Measurements from ENCODE around the gene HJURP. TPM values are rescaled to one million over a fixed set of nuclear protein-coding genes. Genes with fewer than 3 reads are reported as not detected.
A peak's percentile ranks its signal among the peaks of the same experiment; 100 is the strongest.

The HJURP gene
- total RNA-seq, 1 donor from 2014 or later = 7.7 TPM

- Mint-ChIP-seq H3K9me3 (ENCODE audit: unreplicated experiment) (no peaks in the 10 kb centered on the region), H3K36me3 (ENCODE audit: unreplicated experiment) (no peaks in the 10 kb centered on the region), H3K4me3 (ENCODE audit: unreplicated experiment) (no peak overlapping the region), H3K27me3 (ENCODE audit: unreplicated experiment) (no peaks in the 10 kb centered on the region), H3K27ac (ENCODE audit: unreplicated experiment) (no peak overlapping the region), H3K4me1 (ENCODE audit: unreplicated experiment) (peaks cover 32% of the 10 kb centered on the region)
- TF ChIP-seq CTCF (IDR thresholded peaks at IDR 0.05) = no peak
- peak; percentile 57 for DNase-seq (ENCODE audit: extremely low spot score, unreplicated experiment)
Measured at GRCh38 chr2:233855345-233855744, 1.0 kb upstream of the HJURP start.

DNA sequence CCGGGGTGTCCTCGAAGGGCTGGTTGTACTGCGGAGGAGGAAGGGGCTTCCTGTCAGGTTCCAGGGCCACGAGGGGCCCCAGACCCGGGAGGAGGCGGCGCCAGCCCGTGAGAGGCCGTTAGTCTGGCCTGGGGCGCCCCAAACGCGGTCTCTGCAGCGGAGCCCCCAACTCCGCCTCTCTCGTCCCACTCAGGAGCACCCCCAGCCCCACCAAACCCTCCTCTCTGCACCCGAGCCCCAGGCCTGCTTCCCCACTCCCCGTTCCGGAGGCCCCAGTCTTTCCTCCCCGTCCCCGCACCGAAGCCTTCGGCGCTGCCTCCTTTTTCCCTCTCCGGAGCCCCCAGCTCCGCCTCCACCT lies 473 bp downstream of the HJURP start:
- Mint-ChIP-seq H3K4me1 (ENCODE audit: unreplicated experiment) (peaks cover 32% of the 10 kb centered on the region), H3K9me3 (ENCODE audit: unreplicated experiment) (no peaks in the 10 kb centered on the region), H3K27ac (ENCODE audit: unreplicated experiment) (peak overlapping the region; percentile 97), H3K36me3 (ENCODE audit: unreplicated experiment) (no peaks in the 10 kb centered on the region), H3K27me3 (ENCODE audit: unreplicated experiment) (no peaks in the 10 kb centered on the region), H3K4me3 (ENCODE audit: unreplicated experiment) (peak overlapping the region; percentile 100)
- TF ChIP-seq CTCF (IDR thresholded peaks at IDR 0.05) = no peak
- peak; percentile 76 for DNase-seq (ENCODE audit: extremely low spot score, unreplicated experiment)

DNA sequence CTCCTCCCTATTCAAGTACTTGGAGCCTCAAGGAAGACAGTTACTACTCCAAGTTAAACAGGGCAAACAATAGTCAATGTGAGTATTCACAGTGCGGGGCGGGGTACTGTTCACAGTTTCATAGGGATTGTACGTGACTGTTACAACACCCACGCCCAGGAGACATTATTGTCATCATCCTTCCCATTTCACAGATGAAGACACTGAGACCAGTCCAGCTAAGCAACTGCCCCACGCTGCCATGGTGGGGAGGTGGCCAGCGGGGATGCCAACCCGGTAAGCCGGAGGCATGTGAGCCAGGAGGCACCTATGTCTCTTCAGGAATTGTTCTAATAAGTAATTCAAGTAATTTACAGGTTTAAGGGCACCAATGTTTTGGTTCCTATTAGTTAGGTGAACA lies 982 bp downstream of the HJURP start:
- H3K27me3 Mint-ChIP-seq (ENCODE audit: unreplicated experiment) = no peaks in the 10 kb centered on the region

GRCh38 chr2:233852056-233852455 lies 2.3 kb downstream of the HJURP start:
- H3K27ac Mint-ChIP-seq (ENCODE audit: unreplicated experiment) = peak overlapping the region; percentile 19
- H3K9me3 Mint-ChIP-seq (ENCODE audit: unreplicated experiment) = no peaks in the 10 kb centered on the region
- H3K4me3 Mint-ChIP-seq (ENCODE audit: unreplicated experiment) = peak overlapping the region; percentile 100
- peak; percentile 57 for DNase-seq (ENCODE audit: extremely low spot score, unreplicated experiment)
- no peak for TF ChIP-seq CTCF (IDR thresholded peaks at IDR 0.05)
- no peaks in the 10 kb centered on the region for H3K36me3 Mint-ChIP-seq (ENCODE audit: unreplicated experiment)
- H3K27me3 Mint-ChIP-seq (ENCODE audit: unreplicated experiment) = no peaks in the 10 kb centered on the region
- peaks cover 32% of the 10 kb centered on the region for H3K4me1 Mint-ChIP-seq (ENCODE audit: unreplicated experiment)

More for the DNA sequence above, 982 bp downstream of the HJURP start:
- Mint-ChIP-seq H3K27ac (ENCODE audit: unreplicated experiment) (no peak overlapping the region), H3K36me3 (ENCODE audit: unreplicated experiment) (no peaks in the 10 kb centered on the region), H3K9me3 (ENCODE audit: unreplicated experiment) (no peaks in the 10 kb centered on the region), H3K4me3 (ENCODE audit: unreplicated experiment) (peak overlapping the region; percentile 100), H3K4me1 (ENCODE audit: unreplicated experiment) (peaks cover 32% of the 10 kb centered on the region)
- DNase-seq (ENCODE audit: extremely low spot score, unreplicated experiment) = peak; percentile 66
- TF ChIP-seq CTCF (IDR thresholded peaks at IDR 0.05) = no peak

- Mint-ChIP-seq H3K27me3 (ENCODE audit: unreplicated experiment) (no peaks in the 10 kb centered on the region), H3K4me3 (ENCODE audit: unreplicated experiment) (no peak overlapping the region), H3K9me3 (ENCODE audit: unreplicated experiment) (no peaks in the 10 kb centered on the region), H3K4me1 (ENCODE audit: unreplicated experiment) (peaks cover 33% of the 10 kb centered on the region), H3K27ac (ENCODE audit: unreplicated experiment) (no peak overlapping the region), H3K36me3 (ENCODE audit: unreplicated experiment) (peaks cover 3% of the 10 kb centered on the region)
- no peak for TF ChIP-seq CTCF (IDR thresholded peaks at IDR 0.05)
- no peak for DNase-seq (ENCODE audit: extremely low spot score, unreplicated experiment)
Measured at GRCh38 chr2:233851169-233851568, 3.2 kb downstream of the HJURP start.

Measured in osteocyte (in vitro differentiated cells).